ENCODE results near the gene METTL17. TPM values are rescaled to one million over a fixed set of nuclear protein-coding genes. Genes with fewer than 3 reads are reported as not detected.
"Not testable (repeated sequence)": the region's sequence is repeated elsewhere in the genome, so short reads cannot be mapped to it uniquely, and the experiment has no call there.

METTL17 gene
- total and polyA plus RNA-seq, 2 donors (not counting 1 experiment from before 2014, with no cell fraction given): 28.4 to 47.7 TPM

DNA sequence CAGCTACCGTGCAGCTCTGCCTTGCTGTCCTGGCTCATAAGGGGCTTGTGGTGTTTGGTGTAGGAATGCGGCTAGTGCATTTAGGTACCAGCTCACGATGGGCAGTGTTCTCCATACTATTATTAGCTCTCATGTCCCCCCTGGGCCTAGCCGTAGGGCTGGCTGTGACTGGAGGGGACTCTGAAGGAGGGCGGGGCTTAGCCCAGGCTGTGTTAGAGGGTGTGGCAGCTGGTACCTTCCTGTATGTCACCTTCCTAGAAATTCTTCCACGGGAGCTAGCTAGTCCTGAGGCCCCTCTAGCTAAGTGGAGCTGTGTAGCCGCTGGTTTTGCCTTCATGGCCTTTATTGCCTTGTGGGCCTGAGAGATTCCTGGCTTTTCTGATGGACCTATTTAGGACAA lies 11.4 kb downstream of the METTL17 start:
- Histone ChIP-seq H2AFZ (ENCODE audit: low read length) (no peak overlapping the region), H3K4me2 (ENCODE audit: extremely low read depth, insufficient read depth, low read length) (no peak overlapping the region), H3K79me2 (ENCODE audit: control insufficient read depth, insufficient read depth, low read length) (no peaks in the 10 kb centered on the region), H3K4me3 (replicated peaks in 1 of 4; ENCODE audit: control extremely low read depth in 1 of 4, insufficient read depth in 1 of 4, low read depth in 3 of 4, low read length in 4 of 4) (no peak overlapping the region), H3K9ac (ENCODE audit: insufficient read depth, low read length) (no peak overlapping the region), H4K20me1 (ENCODE audit: control insufficient read depth, extremely low read depth, insufficient read depth, low read length) (no peaks in the 10 kb centered on the region), H3K9me3 (ENCODE audit: control insufficient read depth, insufficient read depth, low read depth, low read length) (no peaks in the 10 kb centered on the region), H3K27me3 (ENCODE audit: control insufficient read depth, insufficient read depth, low read length) (no peaks in the 10 kb centered on the region), H3K4me1 (ENCODE audit: control insufficient read depth, extremely low read depth, insufficient read depth, low read length) (no peaks in the 10 kb centered on the region), H3K27ac (ENCODE audit: insufficient read depth, low read length) (no peak overlapping the region), H3K36me3 (ENCODE audit: control insufficient read depth, insufficient read depth, low read length) (peaks cover 4% of the 10 kb centered on the region)
- no peak for DNase-seq (ENCODE audit: low read depth in 2 of 2)
- no peak for TF ChIP-seq EZH2 (IDR thresholded peaks at IDR 0.05; ENCODE audit: low read length, missing control alignments)
- TF ChIP-seq, protein P1, sequence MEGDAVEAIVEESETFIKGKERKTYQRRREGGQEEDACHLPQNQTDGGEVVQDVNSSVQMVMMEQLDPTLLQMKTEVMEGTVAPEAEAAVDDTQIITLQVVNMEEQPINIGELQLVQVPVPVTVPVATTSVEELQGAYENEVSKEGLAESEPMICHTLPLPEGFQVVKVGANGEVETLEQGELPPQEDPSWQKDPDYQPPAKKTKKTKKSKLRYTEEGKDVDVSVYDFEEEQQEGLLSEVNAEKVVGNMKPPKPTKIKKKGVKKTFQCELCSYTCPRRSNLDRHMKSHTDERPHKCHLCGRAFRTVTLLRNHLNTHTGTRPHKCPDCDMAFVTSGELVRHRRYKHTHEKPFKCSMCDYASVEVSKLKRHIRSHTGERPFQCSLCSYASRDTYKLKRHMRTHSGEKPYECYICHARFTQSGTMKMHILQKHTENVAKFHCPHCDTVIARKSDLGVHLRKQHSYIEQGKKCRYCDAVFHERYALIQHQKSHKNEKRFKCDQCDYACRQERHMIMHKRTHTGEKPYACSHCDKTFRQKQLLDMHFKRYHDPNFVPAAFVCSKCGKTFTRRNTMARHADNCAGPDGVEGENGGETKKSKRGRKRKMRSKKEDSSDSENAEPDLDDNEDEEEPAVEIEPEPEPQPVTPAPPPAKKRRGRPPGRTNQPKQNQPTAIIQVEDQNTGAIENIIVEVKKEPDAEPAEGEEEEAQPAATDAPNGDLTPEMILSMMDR (conservative IDR thresholded peaks at IDR 0.05 in 1 of 2, IDR thresholded peaks at IDR 0.05 in 1 of 2; ENCODE audit: low read depth in 1 of 2, low read length in 2 of 2): no peak

DNA sequence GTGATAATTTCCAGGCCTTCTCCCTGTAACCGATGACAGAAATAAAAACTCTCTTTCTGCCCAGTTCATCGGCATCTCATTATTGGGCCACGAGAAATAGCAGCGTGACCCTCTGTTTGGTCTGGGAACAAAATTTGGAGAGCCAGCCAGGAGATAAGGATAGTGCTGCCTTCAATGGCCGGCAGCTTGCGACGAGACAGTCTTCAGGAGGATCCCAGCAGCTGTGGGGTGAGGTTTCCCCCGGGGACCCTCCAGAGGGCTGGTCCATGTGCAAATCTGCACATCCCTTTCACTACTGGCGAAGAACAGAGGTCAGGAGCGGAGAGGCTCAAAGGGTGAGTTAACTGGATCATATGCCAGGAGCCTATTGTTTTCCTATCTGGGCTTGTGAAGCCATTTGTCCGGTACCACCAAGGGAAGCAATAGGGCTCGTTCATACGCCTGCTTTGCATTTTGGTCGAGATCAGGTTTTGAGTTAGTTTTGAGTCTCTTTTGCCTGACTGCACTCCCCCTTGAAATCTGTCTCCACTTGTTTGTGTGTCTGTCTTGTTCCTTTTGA lies 14.1 kb downstream of the METTL17 start:
- no peak overlapping the region for H3K27ac ChIP-seq (ENCODE audit: insufficient read depth, low read length)
- no peaks in the 10 kb centered on the region for H3K9me3 ChIP-seq (ENCODE audit: control insufficient read depth, insufficient read depth, low read depth, low read length)
- no peak for DNase-seq (ENCODE audit: low read depth in 2 of 2)
- no peaks in the 10 kb centered on the region for H4K20me1 ChIP-seq (ENCODE audit: control insufficient read depth, extremely low read depth, insufficient read depth, low read length)
- H3K4me3 ChIP-seq (replicated peaks in 1 of 4; ENCODE audit: control extremely low read depth in 1 of 4, insufficient read depth in 1 of 4, low read depth in 3 of 4, low read length in 4 of 4): no peak overlapping the region
- H3K4me1 ChIP-seq (ENCODE audit: control insufficient read depth, extremely low read depth, insufficient read depth, low read length): no peaks in the 10 kb centered on the region
- no peaks in the 10 kb centered on the region for H3K27me3 ChIP-seq (ENCODE audit: control insufficient read depth, insufficient read depth, low read length)
- H3K4me2 ChIP-seq (ENCODE audit: extremely low read depth, insufficient read depth, low read length): no peak overlapping the region
- TF ChIP-seq, protein P1 (conservative IDR thresholded peaks at IDR 0.05 in 1 of 2, IDR thresholded peaks at IDR 0.05 in 1 of 2; ENCODE audit: low read depth in 1 of 2, low read length in 2 of 2): no peak
- no peak for TF ChIP-seq EZH2 (IDR thresholded peaks at IDR 0.05; ENCODE audit: low read length, missing control alignments)
- no peak overlapping the region for H2AFZ ChIP-seq (ENCODE audit: low read length)
- no peaks in the 10 kb centered on the region for H3K36me3 ChIP-seq (ENCODE audit: control insufficient read depth, insufficient read depth, low read length)
- H3K79me2 ChIP-seq (ENCODE audit: control insufficient read depth, insufficient read depth, low read length): no peaks in the 10 kb centered on the region
- no peak overlapping the region for H3K9ac ChIP-seq (ENCODE audit: insufficient read depth, low read length)

DNA sequence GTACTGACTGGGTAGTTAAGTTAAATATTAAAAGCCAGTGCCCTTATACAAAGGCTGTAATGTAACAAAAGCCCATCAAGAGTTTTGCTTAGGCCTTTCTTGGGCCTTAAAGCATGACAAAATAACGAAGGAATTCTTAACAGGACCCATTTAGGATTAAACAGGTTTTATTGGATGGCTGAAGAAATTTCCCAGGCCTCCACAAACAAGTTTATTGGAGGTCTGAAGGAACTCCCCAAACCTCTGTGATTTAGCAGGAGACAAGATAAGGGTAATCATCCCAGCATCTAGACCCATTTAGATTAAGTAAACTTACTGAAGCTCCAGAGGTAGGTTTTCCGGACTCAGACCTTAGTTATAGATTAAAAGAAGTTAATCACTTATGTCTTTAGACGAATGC lies 19.9 kb downstream of the METTL17 start:
- H3K36me3 ChIP-seq (ENCODE audit: control insufficient read depth, insufficient read depth, low read length); H3K4me3 ChIP-seq (replicated peaks in 1 of 4; ENCODE audit: control extremely low read depth in 1 of 4, insufficient read depth in 1 of 4, low read depth in 3 of 4, low read length in 4 of 4); DNase-seq (ENCODE audit: low read depth in 2 of 2); H3K9me3 ChIP-seq (ENCODE audit: control insufficient read depth, insufficient read depth, low read depth, low read length); H3K27ac ChIP-seq (ENCODE audit: insufficient read depth, low read length); H3K27me3 ChIP-seq (ENCODE audit: control insufficient read depth, insufficient read depth, low read length); H3K9ac ChIP-seq (ENCODE audit: insufficient read depth, low read length); H4K20me1 ChIP-seq (ENCODE audit: control insufficient read depth, extremely low read depth, insufficient read depth, low read length); H3K4me2 ChIP-seq (ENCODE audit: extremely low read depth, insufficient read depth, low read length); H3K4me1 ChIP-seq (ENCODE audit: control insufficient read depth, extremely low read depth, insufficient read depth, low read length); H2AFZ ChIP-seq (ENCODE audit: low read length); H3K79me2 ChIP-seq (ENCODE audit: control insufficient read depth, insufficient read depth, low read length): not testable (repeated sequence)

All from fibroblast of lung (primary cell).